ENCODE data around the gene GALC.

GALC gene

GRCh38 chr14:88005978-88006851 lies 13.2 kb upstream of the GALC start:
- DNase-seq = peak; percentile 45

GRCh38 chr14:88005050-88005481 lies 12.1 kb upstream of the GALC start, which contains the start of gene GPR65:
Gene GPR65 (plus strand): TSS chr14:88005135. CDS start chr14:88010848, 5,713 bp downstream.
- no peak for DNase-seq

GRCh38 chr14:88004506-88005036 lies 11.6 kb upstream of the GALC start:
- no peak for DNase-seq

GRCh38 chr14:88003425-88003824 lies 10.4 kb upstream of the GALC start:
- no peak for DNase-seq

GRCh38 chr14:88002421-88003075 lies 9.6 kb upstream of the GALC start:
- no peak for DNase-seq

- DNase-seq = no peak
Measured at GRCh38 chr14:87999277-87999676, 6.3 kb upstream of the GALC start.

GRCh38 chr14:87998482-87998881 lies 5.5 kb upstream of the GALC start:
- no peak for DNase-seq

GRCh38 chr14:87996291-87996592 lies 3.3 kb upstream of the GALC start:
- no peak for DNase-seq

- DNase-seq = no peak
Measured at GRCh38 chr14:87995500-87996290, 2.7 kb upstream of the GALC start.

GRCh38 chr14:87994974-87995373 lies 2.0 kb upstream of the GALC start:
- no peak for DNase-seq

GRCh38 chr14:87992346-87992717 lies 650 bp downstream of the GALC start:
- no peak for DNase-seq

- no peak for DNase-seq
Measured at GRCh38 chr14:87990682-87991081, 2.3 kb downstream of the GALC start.

- no peak for DNase-seq
Measured at GRCh38 chr14:87989956-87990299, 3.1 kb downstream of the GALC start.

- DNase-seq = no peak
Measured at GRCh38 chr14:87989221-87989955, 3.6 kb downstream of the GALC start.

GRCh38 chr14:87979689-87980088 lies 13.3 kb downstream of the GALC start:
- DNase-seq = no peak

- no peak for DNase-seq
Measured at GRCh38 chr14:87975636-87976035, 17.3 kb downstream of the GALC start.

GRCh38 chr14:87971010-87971409 lies 22.0 kb downstream of the GALC start:
- DNase-seq = no peak

GRCh38 chr14:87967496-87967895 lies 25.5 kb downstream of the GALC start:
- DNase-seq = no peak

GRCh38 chr14:87966816-87967215 lies 26.2 kb downstream of the GALC start:
- no peak for DNase-seq

GRCh38 chr14:87961246-87961645 lies 31.7 kb downstream of the GALC start:
- DNase-seq = no peak

- no peak for DNase-seq
Measured at GRCh38 chr14:87960013-87960787, 32.8 kb downstream of the GALC start.

GRCh38 chr14:87955501-87955900 lies 37.5 kb downstream of the GALC start:
- no peak for DNase-seq
